Fibroblast of peridontal ligament (primary cell): ENCODE data around the gene FYB2.
"Not testable (repeated sequence)": the region's sequence is repeated elsewhere in the genome, so short reads cannot be mapped to it uniquely, and the experiment has no call there.

Experiments
- DNase-seq: peaks from one replicate; pipeline ENCODE4 v3.0.0-alpha.2; 2010; ENCODE audit errors: extremely low read depth

FYB2 gene

DNA sequence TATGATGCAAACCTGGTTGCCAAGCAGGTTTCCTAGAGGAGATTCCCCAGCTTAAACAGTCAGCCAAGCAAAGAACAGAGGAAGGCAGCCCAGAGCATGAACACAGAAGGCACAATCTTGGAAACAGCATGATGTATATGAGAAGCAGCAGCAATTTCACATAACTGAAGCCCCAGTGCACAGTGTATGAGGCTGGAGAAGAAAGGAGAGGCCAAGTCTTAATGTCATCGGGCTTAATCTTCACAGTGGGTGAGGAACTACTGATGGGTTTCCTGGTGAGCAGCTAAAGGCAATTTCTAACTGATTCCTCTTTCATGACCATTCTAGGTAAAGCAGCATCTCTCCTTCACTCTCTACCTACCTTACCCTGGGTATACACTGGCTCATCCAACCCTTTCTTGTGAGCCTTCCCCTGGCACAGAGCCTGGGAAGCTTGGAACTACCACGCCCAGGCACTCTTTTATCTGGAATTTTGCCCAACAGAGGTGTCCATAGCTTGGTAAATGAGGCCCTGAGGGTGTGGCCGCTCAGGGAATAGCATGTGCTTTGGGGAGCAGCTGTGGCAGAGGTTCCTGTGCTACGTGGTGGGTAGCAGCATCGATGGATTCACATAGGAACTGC, 22.0 kb downstream of the FYB2 start:
- DNase-seq, result no peak

DNA sequence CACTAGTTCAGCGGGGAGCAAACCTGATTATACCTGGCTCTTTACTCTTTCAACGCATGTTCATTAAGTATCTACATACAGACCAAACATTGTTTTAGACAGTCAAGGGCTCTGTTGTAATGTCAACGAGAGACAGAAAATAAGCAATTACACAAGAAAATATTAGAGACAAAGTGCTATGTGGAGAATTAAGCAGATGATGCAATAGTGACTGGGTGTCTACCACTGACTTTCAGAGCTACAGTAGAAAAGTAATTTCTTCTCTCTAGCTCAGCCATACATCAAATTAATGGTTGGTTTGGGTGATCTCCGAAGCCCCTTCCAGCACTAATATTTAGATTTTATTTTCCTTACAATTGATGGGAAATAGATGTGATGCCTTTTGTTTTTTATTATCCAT, 23.3 kb downstream of the FYB2 start:
- no peak for DNase-seq

DNA sequence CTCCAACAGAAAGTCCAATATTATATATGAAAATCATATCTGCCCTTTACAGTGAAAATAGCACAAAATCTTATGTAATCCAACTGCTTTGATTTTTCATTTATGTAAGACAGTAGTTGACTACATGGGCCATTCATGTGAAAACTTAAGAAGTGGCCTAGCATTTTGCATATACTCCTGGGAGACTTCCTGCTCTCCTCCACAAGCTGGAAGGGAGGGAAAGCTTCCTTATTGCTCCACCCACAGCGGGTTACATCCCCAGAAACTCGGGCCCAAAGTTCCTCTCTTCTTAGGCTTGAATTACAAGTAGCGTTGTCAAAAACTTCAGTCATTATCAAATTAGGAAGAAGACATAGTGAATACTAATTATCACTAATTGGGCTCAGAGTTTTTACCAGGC, 29.2 kb downstream of the FYB2 start:
- no peak for DNase-seq

DNA sequence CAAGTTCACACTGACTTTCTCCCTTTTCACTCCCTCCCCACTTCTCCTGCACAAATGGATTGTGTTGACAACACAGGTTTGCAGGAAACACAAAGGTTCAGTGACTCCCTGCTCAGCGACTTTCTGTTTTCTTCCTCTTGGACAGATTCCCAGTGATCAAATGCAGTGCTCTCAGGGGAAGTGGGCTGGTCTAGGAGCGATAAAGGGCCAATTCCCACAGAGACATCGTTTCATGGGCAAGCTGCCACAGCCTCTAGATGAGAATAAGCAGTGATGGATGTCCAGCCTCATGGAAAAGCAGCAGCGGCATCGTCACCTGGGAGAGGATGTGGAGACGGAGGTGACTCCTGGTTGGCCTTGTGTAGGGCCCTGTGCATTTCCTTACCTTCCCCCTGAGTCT, 30.6 kb downstream of the FYB2 start:
- no peak for DNase-seq

DNA sequence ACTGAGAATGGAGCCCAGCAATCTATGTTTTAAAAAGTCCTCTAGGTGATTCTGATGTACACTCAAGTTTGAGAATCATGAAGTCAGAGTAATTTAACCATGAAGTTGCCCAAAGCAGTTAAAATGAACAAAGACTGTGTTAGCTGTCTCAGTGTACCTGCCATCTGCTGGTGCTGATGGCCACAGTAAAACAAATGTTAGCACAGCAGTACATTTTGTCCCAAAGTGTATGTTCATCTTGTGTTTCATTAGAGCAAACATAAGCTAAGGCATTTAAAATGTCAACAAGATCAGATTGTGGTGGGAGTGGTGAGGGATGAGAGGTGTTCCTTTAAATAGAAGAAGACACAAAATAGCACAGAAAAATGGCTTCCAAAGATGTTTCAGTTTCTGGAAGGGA, 31.1 kb downstream of the FYB2 start:
- no peak for DNase-seq

DNA sequence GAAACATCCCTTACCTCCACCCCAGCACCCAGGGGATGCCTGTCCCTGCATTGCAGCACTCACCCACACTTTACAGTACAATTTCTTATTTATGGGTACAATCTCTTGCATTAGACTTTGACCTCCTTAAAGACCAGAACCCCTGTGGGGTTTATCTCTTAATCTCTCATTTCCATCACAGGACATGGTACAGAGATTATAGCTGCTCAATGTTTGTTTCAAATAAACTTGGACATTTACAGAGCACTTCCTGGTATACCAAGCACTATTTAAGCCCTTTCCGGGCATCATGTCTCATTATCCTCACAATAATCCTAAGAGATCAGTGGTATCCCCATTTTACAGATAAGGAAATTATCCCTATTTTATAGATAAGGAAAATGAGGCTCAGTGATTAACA, 31.9 kb downstream of the FYB2 start:
- DNase-seq, result no peak

DNA sequence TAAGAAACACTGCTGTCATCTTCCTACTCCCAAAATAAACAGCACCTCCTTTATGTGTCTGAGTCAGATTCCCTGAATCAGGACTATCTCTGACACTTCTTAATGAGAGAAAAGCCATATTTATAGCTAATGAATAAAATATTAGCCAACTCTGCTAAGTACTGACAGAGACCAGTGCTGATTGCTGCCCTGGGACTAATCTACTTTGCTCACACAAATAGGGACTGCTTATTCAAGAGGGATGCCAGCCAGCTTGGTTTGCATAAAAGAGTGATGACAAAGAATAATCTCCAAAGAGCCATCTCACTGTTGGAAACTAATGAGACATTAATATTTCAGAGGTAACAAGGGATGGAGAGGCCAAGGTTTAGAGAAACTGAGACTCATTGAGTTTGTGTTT, 36.4 kb downstream of the FYB2 start:
- DNase-seq, result no peak

DNA sequence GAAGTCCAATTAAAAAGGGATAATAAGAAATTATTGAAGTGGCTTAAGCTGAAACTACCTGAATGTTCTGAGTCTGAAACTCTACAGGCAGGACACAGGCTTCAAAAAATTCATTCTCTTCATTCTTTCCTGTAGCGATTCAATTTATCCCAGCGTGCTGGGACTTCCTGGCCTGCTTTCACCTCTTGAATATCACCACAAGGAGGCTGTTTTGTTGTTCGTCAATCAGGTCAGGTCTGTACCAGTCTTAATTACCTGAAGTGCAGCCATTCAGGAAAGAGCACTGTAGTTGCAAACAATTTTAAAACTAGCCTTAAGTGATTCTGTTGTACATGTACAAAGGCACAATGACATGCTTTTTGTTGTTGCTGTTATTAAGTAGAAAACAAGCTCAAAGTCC, 38.4 kb downstream of the FYB2 start:
- no peak for DNase-seq

DNA sequence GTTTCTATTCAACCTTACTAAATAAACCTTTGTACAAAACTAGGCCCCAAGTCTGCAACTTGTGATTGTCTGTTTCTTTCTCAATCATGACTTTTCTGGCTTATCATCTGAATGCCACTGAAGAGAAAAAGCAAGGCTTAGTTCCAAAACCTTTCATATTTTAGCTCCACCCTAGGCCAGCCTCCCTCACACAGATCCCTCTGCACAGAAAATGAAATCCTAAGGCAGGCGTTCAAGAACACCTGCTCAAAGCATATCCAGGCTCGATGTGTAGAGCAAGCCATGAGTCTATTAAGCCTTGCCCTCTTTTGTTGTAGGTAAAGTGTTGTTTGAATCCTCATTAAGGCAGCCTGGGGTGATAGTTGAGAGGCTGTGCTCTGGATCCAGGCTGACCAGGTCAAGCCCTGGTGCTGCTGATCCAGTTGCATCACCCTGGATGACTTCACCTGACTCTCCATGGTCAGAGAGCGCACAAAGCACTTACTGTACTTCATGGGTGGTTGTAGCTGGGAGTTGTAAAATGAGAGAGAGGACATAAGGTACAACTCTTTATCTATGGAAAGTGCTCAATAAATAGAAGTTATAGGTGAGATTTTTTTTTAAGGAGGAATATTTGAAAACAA, 39.0 kb downstream of the FYB2 start:
- no peak for DNase-seq

DNA sequence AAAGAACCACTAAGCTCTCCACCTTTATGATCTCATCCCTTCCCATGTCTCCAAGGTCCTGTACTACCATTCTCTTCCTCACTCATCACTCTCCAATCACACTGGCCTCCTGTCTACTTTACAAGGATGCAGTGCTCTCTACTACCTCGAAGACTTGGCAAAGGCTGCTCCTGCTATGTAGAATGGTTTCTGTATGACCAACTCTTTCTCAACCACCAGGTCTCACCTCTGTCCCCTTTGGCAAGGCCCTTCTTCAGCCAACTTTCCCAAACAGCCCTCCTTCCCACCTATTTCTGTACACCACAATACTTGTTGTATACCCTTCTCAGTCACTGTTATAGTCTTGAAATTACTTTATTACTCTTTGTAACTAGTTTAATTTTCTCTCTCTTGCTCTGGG, 41.2 kb downstream of the FYB2 start:
- no peak for DNase-seq

DNA sequence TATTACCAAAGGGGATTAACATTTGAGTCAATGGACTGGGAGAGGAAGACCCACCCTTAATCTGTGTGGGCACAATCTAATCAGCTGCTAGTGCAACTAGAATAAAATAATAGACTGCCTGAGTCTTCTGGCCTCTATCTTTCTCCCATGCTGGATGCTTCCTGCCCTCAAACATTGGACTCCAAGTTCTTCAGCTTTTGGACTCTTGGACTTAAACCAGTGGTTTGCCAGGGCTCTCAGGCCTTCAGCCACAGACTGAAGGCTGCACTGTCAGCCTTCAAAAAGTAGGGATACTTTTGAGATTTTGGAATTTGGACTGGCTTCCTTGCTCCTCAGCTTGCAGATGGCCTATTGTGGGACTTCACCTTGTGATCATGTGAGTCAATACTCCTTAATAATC, 44.5 kb downstream of the FYB2 start:
- DNase-seq, result not testable (repeated sequence)

DNA sequence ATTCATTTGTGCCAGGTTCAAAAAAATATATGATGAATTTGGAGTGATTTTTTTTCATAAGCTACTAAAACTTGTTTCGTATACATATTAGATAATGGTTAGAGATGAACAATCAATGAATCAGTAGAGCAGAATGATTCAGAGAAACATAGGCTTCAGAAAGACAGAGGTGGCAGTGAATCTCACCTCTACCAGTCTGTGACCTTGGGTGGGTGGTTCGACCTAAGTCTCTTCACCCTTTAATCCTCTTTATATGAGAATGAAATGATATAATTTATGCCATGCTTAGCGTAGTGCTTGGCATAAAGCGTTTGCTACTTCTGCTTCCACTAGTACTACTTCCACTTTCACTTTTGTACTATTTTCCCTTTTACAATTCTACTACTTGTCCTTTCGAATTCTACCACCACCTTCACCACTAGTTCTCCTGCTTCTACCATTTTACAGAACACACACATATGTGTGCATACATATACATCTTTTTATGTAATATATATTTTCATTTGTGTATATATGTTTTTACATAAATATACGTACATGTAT, 45.1 kb downstream of the FYB2 start:
- no peak for DNase-seq

DNA sequence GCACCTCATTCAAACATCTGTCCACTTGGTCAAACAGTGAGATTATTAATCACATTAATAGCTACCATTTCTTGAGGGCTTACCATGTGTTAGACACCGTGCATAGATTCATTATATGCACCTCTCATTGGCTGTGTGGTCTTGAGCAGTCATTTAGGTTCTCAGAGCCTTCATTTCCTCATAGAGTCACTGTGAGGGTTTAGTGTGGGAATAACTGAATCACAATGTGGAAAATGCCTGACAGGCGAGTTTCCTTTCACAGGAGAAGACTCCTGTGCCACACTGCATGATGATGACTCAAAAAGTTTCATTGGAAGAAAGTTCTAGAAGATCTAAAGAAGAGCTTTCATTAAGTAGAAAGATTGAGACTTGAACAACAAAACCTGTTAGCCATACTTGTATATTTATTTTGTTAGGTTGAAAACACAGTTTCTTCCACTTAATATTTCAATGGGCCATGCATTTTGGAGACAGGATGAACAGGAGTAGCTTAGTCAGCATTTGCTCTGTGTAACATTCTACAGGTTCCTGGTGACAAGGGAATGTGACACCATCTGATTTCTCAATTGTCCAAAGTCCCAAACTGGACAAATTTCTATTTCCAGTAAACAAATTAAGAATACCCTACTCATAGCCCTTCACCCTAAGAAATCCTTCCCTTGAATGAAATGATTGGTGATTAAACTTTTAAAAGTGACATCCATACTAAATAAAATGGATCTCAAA, 45.7 kb downstream of the FYB2 start:
- no peak for DNase-seq

DNA sequence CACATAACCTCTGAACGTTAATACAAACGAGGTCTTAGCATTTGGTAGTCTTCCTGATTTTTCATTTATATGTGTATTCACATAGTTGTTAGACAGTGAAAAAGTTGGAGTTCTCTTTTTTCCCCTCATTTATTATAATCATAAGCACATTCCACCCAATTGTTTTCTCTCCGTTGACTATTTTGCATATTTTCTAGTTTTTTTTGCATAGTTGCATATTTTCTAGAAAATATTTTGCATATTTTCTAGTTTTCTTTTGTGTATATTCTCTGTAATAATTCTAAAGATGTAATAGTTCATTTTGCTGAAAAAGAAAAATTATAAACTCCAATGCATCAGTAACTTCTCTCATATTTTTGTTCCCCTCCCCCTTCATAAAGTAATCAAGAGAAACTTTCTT, 47.5 kb downstream of the FYB2 start:
- DNase-seq, result no peak

DNA sequence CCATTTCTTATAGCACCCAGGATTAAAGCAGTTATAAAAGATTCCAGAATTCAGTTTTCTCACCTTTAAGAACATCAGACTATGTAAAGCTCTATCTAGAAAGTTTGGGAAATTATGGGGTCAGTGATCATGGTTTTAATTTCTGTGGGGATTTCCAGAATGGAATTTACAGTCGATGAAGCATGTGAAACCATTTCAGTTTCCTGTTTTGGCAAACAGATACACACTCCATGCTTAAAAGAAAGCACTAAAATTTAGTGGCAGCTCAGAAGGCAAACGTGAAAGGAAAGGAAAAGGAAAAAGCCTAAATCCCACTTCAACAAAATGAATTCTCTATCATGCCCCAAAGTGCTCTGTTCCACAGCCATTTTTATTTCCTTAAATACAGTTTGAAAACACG, 60.4 kb downstream of the FYB2 start:
- peak; percentile 2 for DNase-seq

DNA sequence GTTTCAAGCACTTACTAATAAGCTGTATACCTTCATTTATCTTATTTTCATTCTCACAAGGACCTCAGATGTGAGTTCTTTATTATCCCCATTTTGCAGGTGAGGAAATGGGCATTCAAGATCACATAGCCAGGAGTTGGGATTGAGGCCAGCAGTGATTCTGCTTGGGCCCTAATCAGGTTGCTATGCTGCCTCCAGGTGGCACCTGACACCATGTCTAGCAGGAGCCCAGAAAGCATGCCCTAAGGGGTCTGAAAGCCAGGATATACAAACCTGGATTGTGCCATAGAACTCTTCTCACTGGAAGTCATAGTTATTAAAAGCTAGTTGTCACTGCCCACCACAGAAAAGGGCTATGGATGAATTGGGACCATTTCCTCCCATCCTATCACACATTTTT, 61.1 kb downstream of the FYB2 start:
- no peak for DNase-seq

DNA sequence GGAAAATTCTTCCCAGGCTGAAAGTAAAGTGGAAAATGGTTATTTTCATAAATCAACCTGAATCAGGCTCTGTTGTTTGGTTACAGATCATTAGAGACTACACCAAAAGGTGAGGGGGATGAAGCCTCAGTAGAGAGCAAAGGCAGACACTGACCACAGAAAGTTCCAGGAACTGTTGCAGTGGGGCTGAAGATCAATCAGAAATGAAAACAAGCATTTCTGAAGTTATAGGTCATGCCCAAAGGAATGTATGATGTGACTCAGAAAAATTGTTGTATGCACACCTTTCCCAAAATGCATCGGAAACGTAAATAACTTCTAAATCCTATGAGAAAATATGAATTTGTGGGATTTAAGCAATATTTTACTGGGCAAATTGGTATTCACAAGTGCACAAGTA, 63.3 kb downstream of the FYB2 start:
- no peak for DNase-seq

DNA sequence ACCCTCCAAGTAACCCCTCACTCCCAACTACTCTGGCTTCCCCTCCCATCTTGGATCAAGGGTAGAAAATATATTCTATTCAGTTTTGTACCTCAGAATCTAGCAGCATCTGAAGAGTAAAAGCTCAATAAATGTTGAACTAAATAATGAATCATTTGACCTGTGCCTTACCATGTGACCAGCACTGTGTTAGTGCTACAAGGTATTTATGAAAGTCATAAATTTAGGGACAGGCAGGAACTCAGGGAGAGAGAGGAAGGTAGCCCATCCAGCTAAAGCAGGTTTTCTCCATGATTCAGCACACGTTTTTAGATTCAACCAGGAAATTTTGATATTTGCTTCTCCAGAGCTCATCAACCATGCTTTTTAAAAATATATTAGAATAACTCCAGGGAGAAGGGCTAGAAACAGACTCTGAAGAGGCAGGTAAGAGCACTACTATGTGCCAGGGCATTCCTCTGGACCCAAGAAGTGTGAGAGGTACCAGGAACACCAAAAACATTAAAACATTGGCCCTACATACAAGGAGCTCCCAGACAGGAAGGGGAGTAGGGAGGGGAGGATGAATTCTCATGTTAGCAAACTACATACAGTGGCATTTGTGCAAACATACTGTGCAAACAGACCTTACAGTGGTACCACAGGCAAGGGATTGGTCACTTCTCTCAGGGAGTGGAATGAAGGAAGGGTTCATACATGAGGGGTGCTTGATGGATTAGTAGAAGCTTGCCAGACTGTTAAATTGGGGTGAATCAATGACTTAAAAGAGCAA, 64.3 kb downstream of the FYB2 start:
- DNase-seq, result no peak

DNA sequence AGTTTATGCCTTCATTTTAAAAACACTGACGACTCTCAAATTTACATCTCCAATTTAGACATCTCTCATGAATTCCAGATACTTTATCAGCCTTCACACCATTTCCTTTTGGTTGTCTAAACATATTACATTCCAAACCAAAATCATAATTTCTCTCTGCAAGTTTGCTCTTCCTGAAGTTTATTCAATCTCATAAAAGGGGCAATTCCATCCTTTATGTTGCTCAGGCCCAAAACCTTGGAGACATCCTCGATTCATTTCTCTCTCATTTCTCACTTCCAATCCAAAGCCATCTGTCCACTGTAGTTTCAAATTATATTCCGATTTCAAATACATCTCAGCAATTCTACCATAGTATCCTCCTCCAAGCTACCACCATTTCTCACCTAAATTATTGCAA, 74.0 kb downstream of the FYB2 start:
- DNase-seq, result no peak

DNA sequence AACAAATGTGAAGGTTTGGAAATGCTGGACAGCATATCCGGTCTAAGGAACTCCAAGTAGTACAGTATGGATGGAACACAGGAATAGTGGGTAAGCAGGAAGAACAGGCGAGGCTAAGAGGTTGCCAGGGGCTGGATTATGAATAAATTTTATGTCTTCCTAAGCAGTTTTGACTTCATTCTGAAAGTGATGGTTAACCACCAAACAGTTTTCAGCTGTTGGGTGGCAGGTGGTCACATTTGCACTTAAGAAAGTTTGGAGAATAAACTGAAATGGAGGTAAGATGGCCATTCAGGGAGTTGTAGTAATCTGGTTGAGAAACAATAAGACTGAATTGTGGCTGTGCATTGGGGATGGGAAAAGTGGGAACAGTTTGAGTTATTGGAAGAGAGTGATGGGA, 90.2 kb downstream of the FYB2 start:
- DNase-seq, result no peak

DNA sequence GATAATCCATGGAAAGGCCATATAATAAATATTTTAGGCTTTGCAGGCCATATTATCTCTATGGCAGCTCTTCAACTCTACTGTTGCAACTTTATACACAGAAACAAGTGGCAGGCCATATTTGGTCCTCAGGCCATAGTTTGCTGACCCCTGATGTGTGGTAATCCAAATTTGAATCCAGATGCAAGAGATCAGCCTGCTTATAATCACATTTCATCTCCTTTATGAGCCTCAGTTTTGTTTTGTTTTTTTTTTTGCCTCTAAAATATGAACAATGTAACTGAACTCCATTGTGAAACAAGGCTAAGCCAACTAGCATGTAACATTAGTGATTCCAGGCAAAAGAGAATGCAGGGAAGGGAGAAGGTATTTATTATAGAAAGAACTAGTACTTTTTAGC, 92.5 kb downstream of the FYB2 start:
- DNase-seq, result no peak

DNA sequence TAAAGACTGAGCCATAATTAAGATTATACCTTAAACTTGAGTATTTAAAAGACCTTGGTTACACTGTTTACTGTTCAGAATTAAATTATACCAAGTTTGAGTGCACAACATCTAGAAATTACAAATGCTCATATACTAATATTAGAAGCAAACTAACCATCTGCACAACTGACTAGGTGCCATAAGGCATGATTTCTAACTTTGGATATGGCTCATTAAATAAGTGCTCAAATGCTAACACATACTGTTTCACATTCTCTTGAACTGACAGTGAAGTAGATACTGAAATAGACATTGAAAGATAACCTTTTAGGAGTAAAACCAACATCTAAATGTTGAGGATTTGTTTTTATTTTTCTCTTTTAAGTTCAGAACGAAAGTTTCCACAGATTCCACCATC, 100.0 kb downstream of the FYB2 start:
- DNase-seq, result no peak
